ENCODE data around the gene MTX2.

MTX2 gene

DNA sequence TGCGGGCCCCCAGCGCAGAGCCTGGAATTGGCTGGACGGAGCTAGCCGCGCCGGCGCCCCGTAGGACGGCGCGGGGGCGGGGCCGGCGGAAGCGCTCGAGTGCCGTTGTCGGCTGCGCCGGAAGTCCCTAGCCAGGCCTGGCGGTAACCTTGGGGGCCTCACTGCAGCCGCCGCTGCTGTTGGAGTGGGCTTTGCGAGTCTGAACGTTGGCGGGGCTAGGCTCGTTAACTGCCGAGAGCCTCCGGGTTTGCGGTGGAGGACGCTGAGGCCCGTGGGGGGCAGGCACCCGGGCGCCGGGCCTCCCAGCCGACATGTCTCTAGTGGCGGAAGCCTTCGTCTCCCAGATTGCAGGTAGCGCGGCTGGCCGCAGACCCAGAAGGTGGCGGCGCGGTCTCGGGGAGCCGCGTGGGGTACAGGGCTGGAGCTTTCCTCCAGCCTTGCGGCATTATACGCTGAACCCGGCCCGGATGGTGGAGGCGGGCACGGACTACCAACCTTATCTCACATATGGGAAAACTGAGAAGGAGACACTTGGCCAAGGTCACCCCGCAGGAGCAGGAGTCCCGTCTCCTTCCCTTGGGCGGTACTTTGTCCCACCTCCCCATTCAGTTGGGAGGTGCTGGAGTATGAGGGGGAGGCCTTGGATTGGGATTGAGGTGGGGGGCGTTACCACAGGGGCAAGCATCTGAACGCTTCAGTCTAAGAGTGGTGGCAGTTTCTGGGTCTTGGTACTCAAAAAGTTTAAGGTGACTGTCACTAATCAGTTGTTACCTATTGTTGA, at the start of gene MTX2:
Gene MTX2 (plus strand): TSS at position 124 of the 781 bp plus-strand sequence. CDS start 188 bp downstream, at position 312.
- DNase-seq, result peak; percentile 56

- no peak for DNase-seq
Measured at GRCh38 chr2:176227874-176228273, 41.4 kb upstream of the MTX2 start.

- no peak for DNase-seq
Measured at GRCh38 chr2:176234156-176234555, 35.1 kb upstream of the MTX2 start.

GRCh38 chr2:176234940-176235339, 34.3 kb upstream of the MTX2 start:
- DNase-seq, result no peak

DNA sequence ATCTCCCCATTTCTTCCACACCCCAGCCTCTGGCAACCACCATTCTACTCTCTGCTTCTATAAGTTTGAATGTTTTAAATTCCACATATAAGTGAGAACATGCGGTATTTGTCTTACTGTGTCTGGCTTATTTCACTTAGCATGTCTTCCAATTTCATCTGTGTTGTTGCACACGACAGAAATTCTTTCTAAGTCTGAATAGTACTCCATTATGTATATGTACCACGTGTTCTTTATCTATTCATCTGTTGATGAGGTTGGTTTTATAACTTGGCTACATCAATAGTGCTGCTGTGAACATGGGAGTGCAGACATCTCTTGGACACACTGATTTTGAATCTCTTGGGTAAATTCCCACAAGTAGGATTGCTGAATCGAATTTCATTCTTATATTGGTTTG, 31.8 kb upstream of the MTX2 start:
- DNase-seq, result no peak

- no peak for DNase-seq
Measured at GRCh38 chr2:176239031-176239430, 30.2 kb upstream of the MTX2 start.

DNA sequence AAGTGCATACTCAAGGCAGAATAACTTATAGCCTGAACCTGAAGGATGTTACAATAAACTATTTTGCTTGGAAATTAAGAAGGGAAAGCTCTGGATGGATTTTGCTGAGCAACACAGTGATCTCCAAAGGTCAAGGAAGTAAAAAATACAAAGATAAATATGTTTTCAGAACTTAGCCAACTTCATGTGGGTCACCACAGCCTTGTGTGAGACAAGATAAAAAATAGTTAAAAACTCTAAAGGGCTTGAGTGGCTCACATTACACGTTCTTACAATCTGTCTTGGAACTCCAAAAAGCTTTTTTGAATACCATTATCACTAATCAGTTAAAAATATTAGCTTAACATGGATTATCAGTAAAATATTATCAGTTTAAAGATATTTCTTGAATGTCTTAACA, 28.9 kb upstream of the MTX2 start:
- DNase-seq, result no peak

DNA sequence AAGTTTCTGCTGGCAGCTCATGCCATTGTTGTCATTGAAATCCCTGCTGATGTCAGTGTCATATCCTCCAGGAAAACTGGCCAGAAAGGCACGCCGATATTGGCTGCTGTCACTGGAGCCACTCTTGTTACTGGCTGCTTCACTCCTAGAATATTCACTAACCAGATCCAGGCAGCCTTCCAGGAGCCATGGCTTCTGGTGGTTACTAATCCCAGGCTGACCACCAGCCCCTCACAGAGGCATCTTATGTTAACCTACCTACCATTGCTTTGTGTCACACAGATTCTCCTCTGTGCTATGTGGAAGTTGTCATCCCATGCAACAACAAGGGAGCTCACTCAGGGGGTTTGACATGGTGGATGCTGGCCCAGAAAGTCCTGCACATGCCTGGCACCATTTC, 27.0 kb upstream of the MTX2 start:
- no peak for DNase-seq

- no peak for DNase-seq
Measured at GRCh38 chr2:176246331-176246730, 22.9 kb upstream of the MTX2 start.

- DNase-seq, result no peak
Measured at GRCh38 chr2:176247859-176248258, 21.4 kb upstream of the MTX2 start.

DNA sequence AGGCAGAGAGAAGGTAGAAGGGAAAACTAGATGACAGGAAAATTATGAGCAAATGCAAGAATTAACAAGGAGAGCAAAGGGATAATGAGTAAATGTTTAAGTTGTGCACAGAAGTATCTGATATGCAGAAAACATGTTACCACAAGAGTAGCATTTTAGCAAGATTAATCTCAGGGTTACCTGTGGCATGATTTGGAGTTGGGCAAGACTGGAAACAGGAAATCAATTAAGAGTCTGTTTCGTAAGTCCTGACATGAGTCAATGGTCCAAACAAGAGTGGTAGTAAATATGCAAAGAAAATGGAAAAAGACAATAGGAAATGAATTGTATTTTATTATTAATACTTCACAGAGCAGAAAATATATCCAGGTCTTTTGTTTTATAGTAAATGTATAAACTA, 17.3 kb upstream of the MTX2 start:
- DNase-seq, result no peak

GRCh38 chr2:176260689-176261088, 8.6 kb upstream of the MTX2 start:
- DNase-seq, result no peak

DNA sequence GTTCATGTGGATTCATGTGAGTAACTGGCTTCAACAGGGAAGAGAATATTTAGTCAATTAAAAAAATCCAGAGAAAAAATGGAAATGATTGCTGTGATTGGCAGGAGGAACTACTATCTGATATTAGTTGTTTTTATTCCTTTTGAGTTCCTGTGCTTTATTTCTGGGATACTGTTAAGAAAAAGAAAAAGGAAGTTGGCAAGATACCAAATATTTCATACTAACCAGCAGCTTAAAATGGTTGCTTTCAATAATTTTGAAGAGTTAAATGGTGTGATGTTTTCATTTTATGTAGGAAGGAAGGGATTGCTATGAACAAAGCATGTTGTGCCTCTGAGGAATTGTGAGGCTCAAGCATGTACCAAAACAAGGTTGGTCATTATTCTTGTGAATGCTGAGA, 8.1 kb upstream of the MTX2 start:
- no peak for DNase-seq

DNA sequence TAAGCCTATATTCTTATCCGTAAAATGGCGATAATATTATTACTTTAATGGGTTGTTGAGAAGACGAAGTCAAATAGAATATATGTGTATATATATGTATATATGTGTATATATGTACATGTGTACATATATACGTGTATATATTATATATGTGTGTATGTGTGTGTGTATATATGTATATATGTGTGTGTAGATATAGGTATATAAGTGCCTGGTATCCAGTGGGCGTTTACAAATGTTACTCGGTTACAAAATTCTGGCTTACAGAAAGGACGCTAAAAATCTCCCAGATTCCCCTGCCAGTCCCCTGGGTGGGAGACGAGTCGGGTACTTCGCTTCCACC, 295 bp upstream of the MTX2 start:
- DNase-seq, result no peak

DNA sequence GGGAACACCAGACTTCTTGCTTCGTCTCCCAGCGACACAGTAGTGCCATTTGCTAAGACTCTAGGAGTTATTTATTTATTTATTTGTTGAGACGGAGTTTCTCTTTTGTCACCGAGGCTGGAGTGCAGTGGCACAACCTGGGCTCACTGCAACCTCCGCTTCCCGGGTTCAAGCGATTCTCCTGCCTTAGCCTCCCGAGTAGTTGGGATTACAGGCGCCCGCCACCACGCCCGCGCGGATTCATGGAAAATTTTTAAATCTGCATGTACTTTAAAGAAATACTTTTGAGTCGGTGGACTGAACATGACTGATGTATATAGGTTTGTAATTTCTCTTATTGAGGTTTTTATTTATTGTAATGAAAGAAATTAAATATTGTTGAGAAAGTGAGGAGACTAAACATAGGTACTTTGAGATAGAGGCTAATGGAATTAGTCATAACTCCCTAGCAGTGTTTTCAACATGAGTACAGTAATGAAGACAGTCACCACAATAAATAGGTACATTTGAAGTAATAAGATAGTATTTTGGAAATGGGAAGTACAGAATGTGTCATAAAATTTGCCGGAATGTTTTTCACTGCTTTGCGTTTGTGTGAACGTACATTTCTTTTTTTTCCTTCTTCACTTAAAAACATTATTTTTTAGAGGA, 983 bp downstream of the MTX2 start:
- DNase-seq, result no peak

GRCh38 chr2:176272870-176273459, 3.7 kb downstream of the MTX2 start:
- no peak for DNase-seq

DNA sequence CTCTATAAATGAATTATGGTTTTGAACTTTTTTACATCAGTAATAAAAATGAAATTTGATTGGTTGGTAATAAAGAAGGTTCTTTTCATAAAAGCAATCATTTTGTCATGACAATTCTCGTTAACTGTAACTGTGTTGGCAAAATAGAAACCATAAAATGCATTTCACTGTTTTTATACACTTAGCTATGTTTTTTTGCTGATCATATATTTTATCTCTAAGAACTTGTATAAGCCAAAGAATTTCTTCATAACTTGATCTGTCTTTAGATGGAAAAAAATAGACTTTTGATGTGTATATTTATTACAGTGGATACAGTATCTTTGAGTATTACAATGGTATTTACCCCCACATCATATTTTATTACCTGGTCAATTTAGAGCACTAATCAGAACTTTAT, 9.7 kb downstream of the MTX2 start:
- DNase-seq, result no peak

DNA sequence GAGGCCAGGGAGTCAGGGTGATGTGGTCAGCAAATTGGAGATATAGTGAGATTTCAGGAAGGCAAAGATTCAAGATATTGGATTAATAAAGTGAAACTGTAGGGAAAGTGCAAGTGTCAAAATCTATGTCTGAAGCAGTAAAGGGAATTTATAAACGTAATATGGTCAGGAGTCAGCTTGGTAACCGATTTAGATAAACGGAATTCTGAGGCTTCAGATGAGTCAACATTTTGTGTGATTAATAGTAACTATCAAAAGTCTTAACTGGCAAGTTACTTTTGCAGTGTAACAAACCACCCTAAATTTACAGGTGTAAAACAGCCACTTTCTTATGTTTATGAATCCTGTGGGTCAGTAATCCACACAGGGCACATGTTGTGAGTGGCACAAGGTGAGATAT, 10.9 kb downstream of the MTX2 start:
- DNase-seq, result no peak

DNA sequence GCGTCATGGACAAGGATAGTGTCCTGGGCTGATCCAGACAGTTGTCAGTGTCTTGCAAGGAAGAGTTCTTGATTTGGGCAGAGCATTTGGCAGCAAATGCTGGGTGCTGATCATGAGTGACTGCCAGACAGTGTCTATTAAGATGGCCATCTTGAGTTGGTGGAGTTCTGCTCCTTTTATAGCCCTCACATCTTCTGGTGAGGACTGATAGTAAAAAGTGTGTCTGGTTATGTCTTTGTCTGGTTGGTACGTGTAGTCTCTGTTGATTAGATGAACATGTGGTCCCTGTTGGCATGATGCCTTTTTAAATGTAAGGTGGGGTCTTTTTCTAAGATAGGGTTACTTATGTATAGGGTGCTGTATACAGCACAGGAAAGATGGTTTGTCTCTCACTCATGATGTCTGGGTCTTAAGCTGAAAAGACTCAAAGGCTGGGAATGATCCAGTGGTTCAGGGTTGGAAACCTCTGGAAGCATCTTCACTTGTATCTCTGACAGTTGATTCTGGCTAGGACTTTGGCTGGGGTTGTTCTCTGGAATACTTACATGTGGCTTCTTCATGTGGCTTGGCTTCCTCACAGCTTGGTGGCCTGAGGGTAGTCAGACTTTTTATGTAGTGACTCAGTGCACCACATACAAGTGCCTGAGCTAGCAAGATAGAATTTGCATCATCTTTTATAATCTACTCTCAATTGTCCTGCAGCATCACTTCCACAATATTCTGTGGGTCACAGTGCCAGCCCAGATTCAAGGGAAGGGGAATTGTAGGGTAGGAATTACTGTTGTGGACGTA, 11.8 kb downstream of the MTX2 start:
- DNase-seq, result no peak

DNA sequence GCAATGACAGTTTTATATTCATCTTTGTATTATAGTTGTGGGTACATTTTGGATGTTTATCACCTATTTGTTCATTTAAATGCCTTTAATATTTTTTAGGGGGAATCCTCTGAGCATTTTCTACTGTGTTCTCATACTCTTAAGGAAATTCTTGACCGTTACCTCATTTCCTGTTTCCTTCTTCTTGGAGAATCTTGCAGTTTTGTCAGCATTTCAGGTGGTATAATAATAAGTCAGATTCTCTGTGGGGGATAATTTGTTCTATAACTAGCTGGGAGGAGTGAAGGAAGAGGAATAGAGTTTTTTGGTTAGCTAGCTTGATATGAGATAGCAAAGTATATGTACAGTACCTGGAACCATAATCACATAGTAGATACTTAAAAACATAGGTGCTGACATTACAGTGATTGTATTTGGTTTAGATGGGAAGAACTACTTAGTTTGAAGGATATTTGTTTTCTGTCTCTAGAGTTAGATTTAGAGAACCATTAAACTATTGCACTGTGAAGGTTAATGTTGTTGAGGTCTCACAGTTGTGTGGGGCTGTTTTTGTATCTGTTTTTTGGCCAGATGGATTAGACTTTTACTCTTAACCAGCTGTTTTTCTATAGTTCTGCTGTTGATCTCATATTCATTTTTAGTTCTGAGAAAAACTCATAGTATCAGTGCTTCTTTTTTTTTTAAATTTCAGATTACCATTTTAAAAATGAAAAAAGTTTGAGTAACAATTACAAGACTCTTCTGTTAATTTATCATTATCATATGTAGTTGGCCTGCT, 14.2 kb downstream of the MTX2 start:
- no peak for DNase-seq

- DNase-seq, result no peak
Measured at GRCh38 chr2:176284461-176285049, 15.3 kb downstream of the MTX2 start.

- no peak for DNase-seq
Measured at GRCh38 chr2:176285321-176285720, 16.1 kb downstream of the MTX2 start.
